HepG2 (cell line): ENCODE results near the gene KREMEN1. TPM values are rescaled to one million over a fixed set of nuclear protein-coding genes. Genes with fewer than 3 reads are reported as not detected.

Source experiments
- ARNTL ChIP-seq: sonication (generic); formaldehyde crosslinking; IDR thresholded peaks from 2 replicates; pipeline ENCODE4 v1.4.0; 2020; ENCODE audit warnings: mild to moderate bottlenecking, missing genetic modification reagents
- CHD2 ChIP-seq: IDR thresholded peaks from 2 replicates; pipeline ENCODE4 v1.6.1; 2011; ENCODE audit warnings: low read depth, low read length, improper control_type of control experiment
- CREB1 ChIP-seq, 2 experiments: fragments of 450-650 bp in 1 of 2; IDR thresholded peaks; 2 replicates each; pipeline ENCODE4 v1.6.1; 2016 to 2017; ENCODE audit warnings: control low read depth in 1 of 2, mild to moderate bottlenecking in 1 of 2, missing compliant biosample characterization in 1 of 2, missing genetic modification characterization in 1 of 2
- ERF ChIP-seq: IDR thresholded peaks from 2 replicates; pipeline ENCODE4 v1.6.1; 2018; ENCODE audit warnings: missing biosample characterization, missing genetic modification reagents
- GTF2F1 ChIP-seq: fragments of 150-350 bp; IDR thresholded peaks from 2 replicates; pipeline ENCODE4 v1.6.1; 2014; ENCODE audit warnings: low read length
- IKZF4 ChIP-seq: sonication (generic); formaldehyde crosslinking; IDR thresholded peaks from 2 replicates; pipeline ENCODE4 v1.5.1; 2020; ENCODE audit warnings: borderline replicate concordance, mild to moderate bottlenecking, low read depth, missing genetic modification reagents; ENCODE audit errors: not compliant biosample characterization
- KLF12 ChIP-seq: sonication (generic); formaldehyde crosslinking; IDR thresholded peaks from 2 replicates; pipeline ENCODE4 v1.4.0; 2020; ENCODE audit warnings: missing genetic modification reagents, borderline replicate concordance
- MAX ChIP-seq: IDR thresholded peaks from 2 replicates; pipeline ENCODE4 v1.6.1; 2012; ENCODE audit warnings: inconsistent platforms
- MBNL3 ChIP-seq: fragments of 250-450 bp; sonication (Bioruptor Pico); conservative IDR thresholded peaks from 2 replicates; pipeline ENCODE4 v1.8.0; 2022; ENCODE audit warnings: mild to moderate bottlenecking, inconsistent platforms
- MYPOP ChIP-seq: sonication (generic); formaldehyde crosslinking; IDR thresholded peaks from 2 replicates; pipeline ENCODE4 v1.8.1; 2023; ENCODE audit warnings: mild to moderate bottlenecking, moderate library complexity, missing genetic modification reagents
- NBN ChIP-seq: fragments of 450-650 bp; conservative IDR thresholded peaks from 2 replicates; pipeline ENCODE4 v1.6.1; 2017
- NR2C2 ChIP-seq: sonication (generic); formaldehyde crosslinking; IDR thresholded peaks from 2 replicates; pipeline ENCODE4 v1.4.0; 2020; ENCODE audit warnings: missing genetic modification reagents, mild to moderate bottlenecking, moderate library complexity, borderline replicate concordance
- PAX8 ChIP-seq: sonication (generic); formaldehyde crosslinking; IDR thresholded peaks from 2 replicates; pipeline ENCODE4 v1.8.0; 2022; ENCODE audit warnings: mild to moderate bottlenecking, missing genetic modification reagents, borderline replicate concordance
- REPIN1 ChIP-seq: sonication (generic); formaldehyde crosslinking; IDR thresholded peaks from 2 replicates; pipeline ENCODE4 v1.8.0; 2022; ENCODE audit warnings: missing genetic modification reagents, low read depth, mild to moderate bottlenecking, borderline replicate concordance
- ZNF224 ChIP-seq: sonication (generic); formaldehyde crosslinking; IDR thresholded peaks from 2 replicates; pipeline ENCODE4 v1.5.0; 2020; ENCODE audit warnings: mild to moderate bottlenecking, missing genetic modification reagents
- ZNF33A ChIP-seq: sonication (generic); formaldehyde crosslinking; IDR thresholded peaks from 2 replicates; pipeline ENCODE4 v1.5.1; 2020; ENCODE audit warnings: missing genetic modification reagents, mild to moderate bottlenecking, moderate library complexity, borderline replicate concordance
- ZNF546 ChIP-seq: sonication (generic); formaldehyde crosslinking; conservative IDR thresholded peaks from 2 replicates; pipeline ENCODE4 v1.8.1; 2023; ENCODE audit warnings: mild to moderate bottlenecking, missing genetic modification reagents
- ZNF556 ChIP-seq: sonication (generic); formaldehyde crosslinking; IDR thresholded peaks from 2 replicates; pipeline ENCODE4 v1.4.0; 2020; ENCODE audit warnings: mild to moderate bottlenecking, missing genetic modification reagents, borderline replicate concordance
- ZNF629 ChIP-seq: sonication (generic); formaldehyde crosslinking; conservative IDR thresholded peaks from 2 replicates; pipeline ENCODE4 v1.5.0; 2020; ENCODE audit warnings: missing genetic modification reagents
- ZNF766 ChIP-seq: sonication (generic); formaldehyde crosslinking; IDR thresholded peaks from 2 replicates; pipeline ENCODE4 v1.5.0; 2020; ENCODE audit warnings: missing genetic modification reagents, borderline replicate concordance
- polyA plus RNA-seq, 8 experiments: library from polyadenylated mRNA; depleted of rRNA in 3 of 8; stranded (reverse) in 7 of 8; unstranded in 1 of 8; fragments of >200 nt; fragmentation: Illumina TruSeq in 4 of 8; extraction: Trizol in 4 of 8; gene quantifications; 2 replicates each; pipeline versions ENCODE4 v1.2.1 to v1.2.3, GENCODE V29; 2011 to 2016; ENCODE audit warnings: low read depth in 4 of 8, missing spikeins in 1 of 8, mixed read lengths in 1 of 8; ENCODE audit not compliant: insufficient read depth in 1 of 8
- total RNA-seq, 5 experiments: library from RNA; depleted of rRNA; stranded (reverse); fragments of >200 nt; fragmentation: Illumina TruSeq; extraction: Trizol; gene quantifications; 2 replicates each; pipeline ENCODE4 v1.2.3, GENCODE V29; 2016; ENCODE audit warnings: low read depth in 1 of 5
- TF ChIP-seq, protein P1 (sequence below): sonication (generic); formaldehyde crosslinking; IDR thresholded peaks from 2 replicates; pipeline ENCODE4 v1.4.0; 2020; ENCODE audit warnings: missing genetic modification reagents
- TF ChIP-seq, protein P2 (sequence below): sonication (generic); formaldehyde crosslinking; IDR thresholded peaks from 2 replicates; pipeline ENCODE4 v1.4.0; 2020; ENCODE audit warnings: missing genetic modification reagents
- TF ChIP-seq, protein P3 (sequence below): IDR thresholded peaks from 2 replicates; pipeline ENCODE4 v1.6.1; 2016

The KREMEN1 gene
- total and polyA plus RNA-seq, 2 of the 13 experiments (the other 11 are each of a cell fraction or from before 2014, with no cell fraction given), result 9.8 to 13.8 TPM

DNA sequence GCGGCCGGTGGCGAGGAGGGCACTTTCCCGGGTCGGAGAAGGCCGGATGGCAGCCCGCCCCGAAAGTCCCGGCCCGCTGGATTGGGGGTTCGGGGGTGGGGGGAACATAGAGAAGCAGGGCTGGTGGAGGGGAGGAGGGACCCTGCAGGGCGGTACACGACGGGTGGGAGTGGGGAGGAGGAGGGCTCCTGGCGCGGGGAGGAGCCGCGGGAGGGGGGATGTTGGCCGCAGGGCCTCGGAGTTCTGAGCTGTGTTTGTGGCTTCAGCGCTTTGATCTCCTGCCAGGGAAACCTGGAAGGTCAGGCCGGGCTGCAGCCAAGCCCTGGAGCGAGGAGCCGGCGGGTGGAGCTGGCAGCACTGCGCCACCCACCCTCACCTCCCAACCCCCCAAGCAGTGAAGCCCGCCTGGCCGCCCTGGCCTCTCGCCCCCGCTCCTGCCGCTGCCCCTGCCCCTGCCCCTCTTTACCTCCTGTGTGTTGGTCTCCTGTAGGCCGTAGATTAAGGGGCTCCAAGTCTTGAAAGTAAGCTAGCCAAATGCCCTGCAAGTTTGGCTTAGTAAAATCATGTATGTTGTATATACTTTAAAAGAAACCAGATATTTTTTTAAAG, 42.1 kb upstream of the KREMEN1 start (continued):
- TF ChIP-seq, protein P1, sequence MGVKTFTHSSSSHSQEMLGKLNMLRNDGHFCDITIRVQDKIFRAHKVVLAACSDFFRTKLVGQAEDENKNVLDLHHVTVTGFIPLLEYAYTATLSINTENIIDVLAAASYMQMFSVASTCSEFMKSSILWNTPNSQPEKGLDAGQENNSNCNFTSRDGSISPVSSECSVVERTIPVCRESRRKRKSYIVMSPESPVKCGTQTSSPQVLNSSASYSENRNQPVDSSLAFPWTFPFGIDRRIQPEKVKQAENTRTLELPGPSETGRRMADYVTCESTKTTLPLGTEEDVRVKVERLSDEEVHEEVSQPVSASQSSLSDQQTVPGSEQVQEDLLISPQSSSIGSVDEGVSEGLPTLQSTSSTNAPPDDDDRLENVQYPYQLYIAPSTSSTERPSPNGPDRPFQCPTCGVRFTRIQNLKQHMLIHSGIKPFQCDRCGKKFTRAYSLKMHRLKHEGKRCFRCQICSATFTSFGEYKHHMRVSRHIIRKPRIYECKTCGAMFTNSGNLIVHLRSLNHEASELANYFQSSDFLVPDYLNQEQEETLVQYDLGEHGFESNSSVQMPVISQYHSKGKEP (CRISPR knock-in tag), result no peak
- TF ChIP-seq ZNF224 (CRISPR knock-in tag) (no peak), MAX (0 out of 2 replicates have a peak, but pooled peaks have one; percentile 56), ZNF629 (CRISPR knock-in tag) (0 out of 2 replicates have a peak, but pooled peaks have one; percentile 22), CHD2 (peak; percentile 43; the same call in 1 of the 2 replicates), PAX8 (CRISPR knock-in tag) (0 out of 2 replicates have a peak, but pooled peaks have one; percentile 53), ZNF546 (CRISPR knock-in tag) (peak; percentile 82; the same call in 1 of the 2 replicates), NR2C2 (CRISPR knock-in tag) (peak; percentile 66), CREB1 (IDR thresholded peaks at IDR 0.05) (no peak), CREB1 (CRISPR knock-in tag; IDR thresholded peaks at IDR 0.05) (no peak), MBNL3 (CRISPR knock-in tag) (no peak), ARNTL (CRISPR knock-in tag) (peak; percentile 74; the same call in 1 of the 2 replicates), ERF (peak; percentile 52; the same call in 1 of the 2 replicates), NBN (no peak), ZNF556 (CRISPR knock-in tag) (no peak; the same call in 1 of the 2 replicates), GTF2F1 (no peak), REPIN1 (CRISPR knock-in tag) (peak; percentile 47; the same call in 1 of the 2 replicates), ZNF766 (CRISPR knock-in tag) (0 out of 2 replicates have a peak, but pooled peaks have one; percentile 65), IKZF4 (no peak), ZNF33A (no peak), KLF12 (CRISPR knock-in tag) (peak; percentile 83), MYPOP (CRISPR knock-in tag) (peak; percentile 68)
- TF ChIP-seq, protein P2, sequence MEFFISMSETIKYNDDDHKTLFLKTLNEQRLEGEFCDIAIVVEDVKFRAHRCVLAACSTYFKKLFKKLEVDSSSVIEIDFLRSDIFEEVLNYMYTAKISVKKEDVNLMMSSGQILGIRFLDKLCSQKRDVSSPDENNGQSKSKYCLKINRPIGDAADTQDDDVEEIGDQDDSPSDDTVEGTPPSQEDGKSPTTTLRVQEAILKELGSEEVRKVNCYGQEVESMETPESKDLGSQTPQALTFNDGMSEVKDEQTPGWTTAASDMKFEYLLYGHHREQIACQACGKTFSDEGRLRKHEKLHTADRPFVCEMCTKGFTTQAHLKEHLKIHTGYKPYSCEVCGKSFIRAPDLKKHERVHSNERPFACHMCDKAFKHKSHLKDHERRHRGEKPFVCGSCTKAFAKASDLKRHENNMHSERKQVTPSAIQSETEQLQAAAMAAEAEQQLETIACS, result no peak
- TF ChIP-seq, protein P3, sequence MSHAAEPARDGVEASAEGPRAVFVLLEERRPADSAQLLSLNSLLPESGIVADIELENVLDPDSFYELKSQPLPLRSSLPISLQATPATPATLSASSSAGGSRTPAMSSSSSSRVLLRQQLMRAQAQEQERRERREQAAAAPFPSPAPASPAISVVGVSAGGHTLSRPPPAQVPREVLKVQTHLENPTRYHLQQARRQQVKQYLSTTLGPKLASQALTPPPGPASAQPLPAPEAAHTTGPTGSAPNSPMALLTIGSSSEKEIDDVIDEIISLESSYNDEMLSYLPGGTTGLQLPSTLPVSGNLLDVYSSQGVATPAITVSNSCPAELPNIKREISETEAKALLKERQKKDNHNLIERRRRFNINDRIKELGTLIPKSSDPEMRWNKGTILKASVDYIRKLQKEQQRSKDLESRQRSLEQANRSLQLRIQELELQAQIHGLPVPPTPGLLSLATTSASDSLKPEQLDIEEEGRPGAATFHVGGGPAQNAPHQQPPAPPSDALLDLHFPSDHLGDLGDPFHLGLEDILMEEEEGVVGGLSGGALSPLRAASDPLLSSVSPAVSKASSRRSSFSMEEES (CRISPR knock-in tag), result peak; percentile 17; the same call in 1 of the 2 replicates
